ENCODE results near the gene APRT. TPM values are rescaled to one million over a fixed set of nuclear protein-coding genes. Genes with fewer than 3 reads are reported as not detected.
"Not testable (repeated sequence)": the region's sequence is repeated elsewhere in the genome, so short reads cannot be mapped to it uniquely, and the experiment has no call there.

Gene APRT
- total RNA-seq, 1 experiment from 2014 or later, result 350 TPM

DNA sequence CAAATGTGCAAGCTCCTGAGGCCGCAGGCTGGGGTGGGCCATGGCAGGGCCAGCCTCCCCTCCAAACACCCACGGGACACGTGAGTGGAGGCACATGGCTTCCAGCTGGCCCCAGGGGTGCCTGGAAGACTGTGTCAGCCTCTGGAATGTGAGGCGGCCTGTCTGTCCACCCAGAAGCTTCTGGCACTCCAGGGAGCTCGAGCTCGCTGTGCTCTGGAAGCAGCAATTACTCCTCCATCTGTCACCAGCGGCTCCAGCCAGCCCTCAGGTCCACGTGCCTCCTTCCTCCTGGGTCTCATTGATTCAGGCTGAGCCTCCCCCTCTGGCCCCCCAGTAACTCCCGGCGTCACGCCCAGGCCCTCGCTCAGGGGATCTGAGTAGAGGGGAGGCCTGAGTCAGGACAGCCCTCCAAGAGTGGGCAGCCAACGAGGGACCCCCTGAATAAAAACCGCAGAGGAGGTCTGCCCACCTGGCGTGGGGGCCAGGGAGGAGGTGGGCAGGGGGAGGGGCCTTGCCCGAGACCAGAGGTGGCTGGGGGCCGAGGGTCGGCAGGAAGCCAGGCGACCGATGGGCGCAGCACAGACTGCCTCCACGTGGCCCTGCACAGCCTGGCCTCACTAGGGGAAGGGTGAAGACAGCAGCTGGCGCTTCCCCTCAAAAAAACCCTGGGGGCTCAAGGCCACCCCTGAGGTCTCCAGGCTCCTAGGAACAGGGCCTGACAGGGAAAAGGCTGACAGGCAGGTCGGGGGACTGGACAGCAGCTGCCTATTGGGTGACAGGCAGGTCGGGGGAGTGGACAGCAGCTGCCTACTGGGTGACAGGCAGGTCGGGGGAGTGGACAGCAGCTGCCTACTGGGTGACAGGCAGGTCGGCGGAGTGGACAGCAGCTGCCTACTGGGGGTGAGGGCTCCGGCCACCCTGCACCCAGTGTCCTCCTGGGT is 38.6 kb downstream of the APRT start:
- Histone ChIP-seq H3K79me2 (ENCODE audit: low read length) (peaks cover 97% of the 10 kb centered on the region), H2AFZ (ENCODE audit: low read length) (no peak overlapping the region), H3K4me3 (ENCODE audit: low read length) (no peak overlapping the region), H3K9me3 (ENCODE audit: low read length) (no peaks in the 10 kb centered on the region), H3F3A (ENCODE audit: low read length, unreplicated experiment) (no peaks in the 10 kb centered on the region), H3K9ac (ENCODE audit: low read length) (no peak overlapping the region), H3K27ac (ENCODE audit: low read length) (no peak overlapping the region), H3K4me2 (ENCODE audit: low read length) (no peak overlapping the region), H4K20me1 (ENCODE audit: low read length) (peaks cover 19% of the 10 kb centered on the region; the same call in 1 of the 2 replicates), H3K27me3 (ENCODE audit: low read length) (no peaks in the 10 kb centered on the region), H3K36me3 (ENCODE audit: low read depth, low read length) (no peaks in the 10 kb centered on the region), H3K9me2 (replicated peaks; ENCODE audit: low read length) (no peaks in the 10 kb centered on the region), H3K4me1 (ENCODE audit: insufficient read depth, low read length) (peaks cover 37% of the 10 kb centered on the region)
- no TSS peak for BruUV-seq (replicated peaks)
- ChIA-PET POLR2A (ENCODE audit: unreplicated experiment) (interaction anchor here (0.6 to 0.7 kb wide), 2 partner anchors 9 to 11 kb away, joined by 6 to 7 read pairs; no protein-coding TSS in a partner anchor), CTCF (interaction anchor here (0.6 to 1.1 kb wide), 2 partner anchors 11 to 36 kb away, joined by 3 to 7 read pairs; no protein-coding TSS in a partner anchor)
- intact Hi-C loops (cut with micrococcal nuclease), result no loop called here
- ATAC-seq (no peak), DNase-seq (peak; percentile 18)
- no peak for TF ChIP-seq EZH2phosphoT487 (IDR thresholded peaks at IDR 0.05; ENCODE audit: borderline replicate concordance, low read length)

DNA sequence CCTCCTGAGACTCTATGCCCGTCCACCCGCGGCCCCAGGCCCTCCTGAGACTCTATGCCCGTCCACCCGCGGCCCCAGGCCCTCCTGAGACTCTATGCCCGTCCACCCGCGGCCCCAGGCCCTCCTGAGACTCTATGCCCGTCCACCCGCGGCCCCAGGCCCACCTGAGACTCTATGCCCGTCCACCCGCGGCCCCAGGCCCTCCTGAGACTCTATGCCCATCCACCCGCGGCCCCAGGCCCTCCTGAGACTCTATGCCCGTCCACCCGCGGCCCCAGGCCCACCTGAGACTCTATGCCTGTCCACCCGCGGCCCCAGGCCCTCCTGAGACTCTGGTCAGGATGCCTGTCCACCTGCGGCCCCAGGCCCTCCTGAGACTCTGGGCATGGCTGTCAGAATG is 39.9 kb downstream of the APRT start:
- H3K9ac ChIP-seq (ENCODE audit: low read length); intact Hi-C loops (cut with micrococcal nuclease): not testable (repeated sequence)

GRCh38 chr16:88771294-88771772 is 40.4 kb downstream of the APRT start:
- Histone ChIP-seq H3K27ac (ENCODE audit: low read length) (peak overlapping the region; percentile 91), H3K9me2 (replicated peaks; ENCODE audit: low read length) (no peaks in the 10 kb centered on the region), H4K20me1 (ENCODE audit: low read length) (peaks cover 23% of the 10 kb centered on the region; the same call in 1 of the 2 replicates), H3F3A (ENCODE audit: low read length, unreplicated experiment) (no peaks in the 10 kb centered on the region), H3K9ac (ENCODE audit: low read length) (no peak overlapping the region), H3K4me3 (ENCODE audit: low read length) (peak overlapping the region; percentile 47; the same call in 1 of the 2 replicates), H3K4me1 (ENCODE audit: insufficient read depth, low read length) (peaks cover 40% of the 10 kb centered on the region), H3K4me2 (ENCODE audit: low read length) (peak overlapping the region; percentile 82), H3K79me2 (ENCODE audit: low read length) (peaks cover 97% of the 10 kb centered on the region), H3K9me3 (ENCODE audit: low read length) (no peaks in the 10 kb centered on the region), H2AFZ (ENCODE audit: low read length) (no peak overlapping the region), H3K27me3 (ENCODE audit: low read length) (no peaks in the 10 kb centered on the region), H3K36me3 (ENCODE audit: low read depth, low read length) (no peaks in the 10 kb centered on the region)
- intact Hi-C loops (cut with micrococcal nuclease), result no loop called here
- POLR2A ChIA-PET (ENCODE audit: unreplicated experiment), result no interaction called here
- DNase-seq (no peak), ATAC-seq (no peak; the same call in 1 of the 2 replicates)
- CTCF ChIA-PET, result interaction anchor here (0.7 to 1.9 kb wide), 2 partner anchors 13 to 34 kb away, joined by 3 to 9 read pairs; no protein-coding TSS in a partner anchor
- no peak for TF ChIP-seq CTCF (conservative IDR thresholded peaks at IDR 0.05; ENCODE audit: low read depth, low read length)
- no peak for TF ChIP-seq EZH2phosphoT487 (IDR thresholded peaks at IDR 0.05; ENCODE audit: borderline replicate concordance, low read length)
- no peak for TF ChIP-seq EZH2 (IDR thresholded peaks at IDR 0.05; ENCODE audit: low read length, unreplicated experiment)
- no TSS peak for BruUV-seq (replicated peaks)

More for the DNA sequence above, 39.9 kb downstream of the APRT start:
- H3K4me1 ChIP-seq (ENCODE audit: insufficient read depth, low read length), result peaks cover 40% of the 10 kb centered on the region
- H3K27ac ChIP-seq (ENCODE audit: low read length); H3K4me3 ChIP-seq (ENCODE audit: low read length); H3K4me2 ChIP-seq (ENCODE audit: low read length); H3K27me3 ChIP-seq (ENCODE audit: low read length); H2AFZ ChIP-seq (ENCODE audit: low read length); H3F3A ChIP-seq (ENCODE audit: low read length, unreplicated experiment); H3K36me3 ChIP-seq (ENCODE audit: low read depth, low read length); DNase-seq; BruUV-seq (replicated peaks); POLR2A ChIA-PET (ENCODE audit: unreplicated experiment); H3K9me2 ChIP-seq (replicated peaks; ENCODE audit: low read length); H3K9me3 ChIP-seq (ENCODE audit: low read length); ATAC-seq: not testable (repeated sequence)
- H4K20me1 ChIP-seq (ENCODE audit: low read length), result peaks cover 19% of the 10 kb centered on the region; the same call in 1 of the 2 replicates
- CTCF ChIA-PET, result interaction anchor here (1.9 kb wide), 1 partner anchor 34 kb away, joined by 9 read pairs; no protein-coding TSS in a partner anchor
- H3K79me2 ChIP-seq (ENCODE audit: low read length), result peaks cover 97% of the 10 kb centered on the region
